ENCODE results near the gene RAB3IP. TPM values are rescaled to one million over a fixed set of nuclear protein-coding genes. Genes with fewer than 3 reads are reported as not detected.
"Not testable (repeated sequence)": the region's sequence is repeated elsewhere in the genome, so short reads cannot be mapped to it uniquely, and the experiment has no call there.

Gene RAB3IP
- total RNA-seq, 1 donor from 2014 or later = 30.6 TPM

- peak; percentile 59 for DNase-seq (ENCODE audit: low spot score)
Measured at GRCh38 chr12:69834576-69834975, 95.9 kb downstream of the RAB3IP start.

- DNase-seq (ENCODE audit: low spot score) = peak; percentile 71
Measured at GRCh38 chr12:69835081-69835480, 96.4 kb downstream of the RAB3IP start.

- DNase-seq (ENCODE audit: low spot score) = no peak
Measured at GRCh38 chr12:69836015-69836414, 97.4 kb downstream of the RAB3IP start.

GRCh38 chr12:69837191-69837590, 98.5 kb downstream of the RAB3IP start:
- no peak for DNase-seq (ENCODE audit: low spot score)

- DNase-seq (ENCODE audit: low spot score) = no peak
Measured at GRCh38 chr12:69837657-69838415, 99.2 kb downstream of the RAB3IP start.

- DNase-seq (ENCODE audit: low spot score) = no peak
Measured at GRCh38 chr12:69840727-69841126, 102.1 kb downstream of the RAB3IP start.

GRCh38 chr12:69843608-69844007, 104.9 kb downstream of the RAB3IP start:
- no peak for DNase-seq (ENCODE audit: low spot score)

- DNase-seq (ENCODE audit: low spot score) = no peak
Measured at GRCh38 chr12:69844416-69844815, 105.8 kb downstream of the RAB3IP start.

- no peak for DNase-seq (ENCODE audit: low spot score)
Measured at GRCh38 chr12:69844836-69845235, 106.2 kb downstream of the RAB3IP start.

GRCh38 chr12:69846976-69847375, 108.3 kb downstream of the RAB3IP start:
- DNase-seq (ENCODE audit: low spot score) = no peak

- DNase-seq (ENCODE audit: low spot score) = no peak
Measured at GRCh38 chr12:69851976-69852375, 113.3 kb downstream of the RAB3IP start.

GRCh38 chr12:69853176-69853961, 114.7 kb downstream of the RAB3IP start:
- DNase-seq (ENCODE audit: low spot score) = not testable (repeated sequence)

- DNase-seq (ENCODE audit: low spot score) = no peak
Measured at GRCh38 chr12:69866698-69867097, 128.0 kb downstream of the RAB3IP start.

- DNase-seq (ENCODE audit: low spot score) = no peak
Measured at GRCh38 chr12:69868695-69869094, 130.0 kb downstream of the RAB3IP start.

- DNase-seq (ENCODE audit: low spot score) = no peak
Measured at GRCh38 chr12:69872804-69873203, 134.1 kb downstream of the RAB3IP start.

Other genes with a start within 250 kb of the RAB3IP start
- 142 TPM for gene CCT2, start 153.4 kb upstream of the RAB3IP start, total RNA-seq (ENCODE audit: insufficient read depth, low replicate concordance)
- gene LRRC10, start 128.0 kb upstream of the RAB3IP start, total RNA-seq (ENCODE audit: insufficient read depth, low replicate concordance) = 0.24 TPM
- 3.9 TPM for gene BEST3, start 39.6 kb upstream of the RAB3IP start, total RNA-seq (ENCODE audit: insufficient read depth, low replicate concordance)
- 0.48 TPM for gene MYRFL, start 86.4 kb downstream of the RAB3IP start, total RNA-seq (ENCODE audit: insufficient read depth, low replicate concordance)

All from umbilical cord (tissue), 2 donors.